Measurements from ENCODE around the gene GGA1. TPM values are rescaled to one million over a fixed set of nuclear protein-coding genes. Genes with fewer than 3 reads are reported as not detected.

Gene GGA1, protein sequence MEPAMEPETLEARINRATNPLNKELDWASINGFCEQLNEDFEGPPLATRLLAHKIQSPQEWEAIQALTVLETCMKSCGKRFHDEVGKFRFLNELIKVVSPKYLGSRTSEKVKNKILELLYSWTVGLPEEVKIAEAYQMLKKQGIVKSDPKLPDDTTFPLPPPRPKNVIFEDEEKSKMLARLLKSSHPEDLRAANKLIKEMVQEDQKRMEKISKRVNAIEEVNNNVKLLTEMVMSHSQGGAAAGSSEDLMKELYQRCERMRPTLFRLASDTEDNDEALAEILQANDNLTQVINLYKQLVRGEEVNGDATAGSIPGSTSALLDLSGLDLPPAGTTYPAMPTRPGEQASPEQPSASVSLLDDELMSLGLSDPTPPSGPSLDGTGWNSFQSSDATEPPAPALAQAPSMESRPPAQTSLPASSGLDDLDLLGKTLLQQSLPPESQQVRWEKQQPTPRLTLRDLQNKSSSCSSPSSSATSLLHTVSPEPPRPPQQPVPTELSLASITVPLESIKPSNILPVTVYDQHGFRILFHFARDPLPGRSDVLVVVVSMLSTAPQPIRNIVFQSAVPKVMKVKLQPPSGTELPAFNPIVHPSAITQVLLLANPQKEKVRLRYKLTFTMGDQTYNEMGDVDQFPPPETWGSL
- polyA plus RNA-seq (2011; rRNA removed) (24.7 and 26.1 TPM in 2 replicates), polyA minus RNA-seq (2011; rRNA and poly(A)+ RNA removed) (23.2 and 24.4 TPM in 2 replicates)

DNA sequence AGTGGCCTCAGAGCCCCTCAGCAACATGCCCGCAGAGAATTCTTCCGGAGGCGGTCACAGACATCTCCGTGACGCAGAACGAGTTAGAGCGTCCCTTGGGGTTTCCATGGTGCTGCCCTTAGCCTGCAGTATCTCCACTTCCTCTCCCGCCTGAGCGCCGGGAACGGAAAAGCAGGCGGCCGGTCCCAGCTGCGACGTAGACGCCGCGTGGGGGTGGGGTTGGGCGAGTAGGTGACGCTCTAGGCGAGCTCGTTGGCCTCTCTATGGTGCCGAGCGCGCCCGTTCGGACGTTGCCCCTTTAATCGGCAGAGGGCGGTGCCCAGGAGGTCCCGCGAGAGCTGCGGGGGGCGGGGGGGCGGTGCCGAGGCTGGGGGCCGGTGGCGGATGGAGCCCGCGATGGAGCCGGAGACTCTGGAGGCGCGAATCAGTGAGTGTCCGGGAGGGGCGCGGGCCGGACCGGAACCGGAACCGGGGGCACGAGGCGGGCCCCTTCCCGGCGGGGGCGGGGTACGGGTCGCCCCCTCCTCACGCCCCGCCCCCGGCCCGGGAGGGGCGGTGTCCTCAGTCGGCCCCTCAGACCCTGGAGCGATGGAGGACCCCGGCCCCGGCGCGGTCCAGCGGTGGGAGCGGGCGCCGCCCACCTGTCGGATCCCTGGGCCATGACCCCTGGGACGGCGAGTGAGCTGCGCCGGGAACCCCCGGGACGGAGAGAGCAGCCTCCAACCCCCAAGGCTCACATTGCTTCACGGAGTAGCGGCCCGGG, at the start of gene GGA1:
Gene GGA1 (plus strand): TSS at position 358 of the 763 bp plus-strand sequence. CDS start 27 bp downstream, at position 385.
- POLR2A ChIA-PET = interaction anchor here (0.6 to 2.7 kb wide), 17 partner anchors 16 to 168 kb away, joined by 3 to 15 read pairs (median 4); partner anchors contain the start of genes LGALS1 and PDXP

GRCh38 chr22:37559521-37559900, 49.1 kb upstream of the GGA1 start:
- POLR2A ChIA-PET = interaction anchor here (0.5 to 2.0 kb wide), 5 partner anchors 10 to 24 kb away, joined by 3 to 13 read pairs (median 6); no protein-coding TSS in a partner anchor
- peaks cover 3% of the 10 kb centered on the region for H3K27me3 ChIP-seq (ENCODE audit: control insufficient read depth, insufficient read depth, low read length)
- TF ChIP-seq, protein P1, sequence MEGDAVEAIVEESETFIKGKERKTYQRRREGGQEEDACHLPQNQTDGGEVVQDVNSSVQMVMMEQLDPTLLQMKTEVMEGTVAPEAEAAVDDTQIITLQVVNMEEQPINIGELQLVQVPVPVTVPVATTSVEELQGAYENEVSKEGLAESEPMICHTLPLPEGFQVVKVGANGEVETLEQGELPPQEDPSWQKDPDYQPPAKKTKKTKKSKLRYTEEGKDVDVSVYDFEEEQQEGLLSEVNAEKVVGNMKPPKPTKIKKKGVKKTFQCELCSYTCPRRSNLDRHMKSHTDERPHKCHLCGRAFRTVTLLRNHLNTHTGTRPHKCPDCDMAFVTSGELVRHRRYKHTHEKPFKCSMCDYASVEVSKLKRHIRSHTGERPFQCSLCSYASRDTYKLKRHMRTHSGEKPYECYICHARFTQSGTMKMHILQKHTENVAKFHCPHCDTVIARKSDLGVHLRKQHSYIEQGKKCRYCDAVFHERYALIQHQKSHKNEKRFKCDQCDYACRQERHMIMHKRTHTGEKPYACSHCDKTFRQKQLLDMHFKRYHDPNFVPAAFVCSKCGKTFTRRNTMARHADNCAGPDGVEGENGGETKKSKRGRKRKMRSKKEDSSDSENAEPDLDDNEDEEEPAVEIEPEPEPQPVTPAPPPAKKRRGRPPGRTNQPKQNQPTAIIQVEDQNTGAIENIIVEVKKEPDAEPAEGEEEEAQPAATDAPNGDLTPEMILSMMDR (IDR thresholded peaks at IDR 0.05; ENCODE audit: low read depth, low read length) = no peak
- CTCF ChIA-PET = interaction anchor here (0.6 to 12.0 kb wide), 2 partner anchors 14 to 193 kb away, joined by 4 to 375 read pairs; no protein-coding TSS in a partner anchor
- no peaks in the 10 kb centered on the region; the same call in 1 of the 2 replicates for H3K9me3 ChIP-seq (ENCODE audit: control insufficient read depth, insufficient read depth, low read length)
- no peak overlapping the region for H3K27ac ChIP-seq (ENCODE audit: low read depth, low read length)
- H3K4me3 ChIP-seq (ENCODE audit: low read depth, low read length) = peak overlapping the region; percentile 54
- no peak for DNase-seq (ENCODE audit: low read depth, low spot score)

More for the DNA sequence above, at the start of gene GGA1:
- peaks cover 12% of the 10 kb centered on the region for H3K27me3 ChIP-seq (ENCODE audit: control insufficient read depth, insufficient read depth, low read length)
- CTCF ChIA-PET = interaction anchor here (0.5 to 3.5 kb wide), 10 partner anchors 9 to 205 kb away, joined by 3 to 60 read pairs (median 6); no protein-coding TSS in a partner anchor
- TF ChIP-seq, protein P1 (IDR thresholded peaks at IDR 0.05; ENCODE audit: low read depth, low read length) = no peak
- peak within 1 kb of the TSS; percentile 99 for H3K27ac ChIP-seq (ENCODE audit: low read depth, low read length)
- H3K4me3 ChIP-seq (ENCODE audit: low read depth, low read length) = peak within 1 kb of the TSS; percentile 82
- DNase-seq (ENCODE audit: low read depth, low spot score) = peak; percentile 90
- H3K9me3 ChIP-seq (ENCODE audit: control insufficient read depth, insufficient read depth, low read length) = no peaks in the 10 kb centered on the region

DNA sequence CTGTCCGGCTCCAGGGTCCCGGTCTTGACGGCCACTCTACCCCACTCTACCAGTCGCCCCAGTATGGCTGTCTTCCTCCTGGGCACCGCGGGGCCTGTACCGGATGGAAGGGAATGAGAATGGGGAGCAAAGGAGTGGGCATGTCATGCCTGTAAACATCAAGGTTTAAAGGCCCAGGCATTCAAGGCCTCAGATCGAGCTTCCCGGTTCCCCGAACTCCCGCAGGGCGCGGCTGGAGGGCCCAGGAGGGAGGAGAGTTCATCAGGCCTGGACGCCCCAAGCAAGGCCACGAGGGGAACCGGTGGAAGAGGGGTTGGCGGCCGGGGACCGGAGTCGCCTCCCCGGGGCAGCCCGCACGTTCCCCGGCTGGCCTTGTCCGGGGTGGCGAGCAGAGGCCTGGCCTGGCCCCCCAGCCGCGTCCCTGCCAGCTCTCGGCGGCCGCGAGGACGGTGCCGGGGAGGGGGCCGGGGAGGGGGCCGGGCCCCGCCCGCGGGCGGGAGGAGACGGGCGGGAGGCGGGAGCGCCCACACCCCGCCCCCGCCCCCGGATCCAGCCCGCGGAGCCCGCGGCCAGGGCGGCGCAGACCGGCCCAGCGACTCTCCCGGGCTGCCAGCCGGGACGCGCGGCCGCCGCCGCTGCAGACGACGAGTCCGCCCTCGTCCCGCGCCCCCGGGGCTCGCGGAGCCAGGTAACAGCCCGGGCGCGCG, 48.6 kb upstream of the GGA1 start, which contains the start of gene CDC42EP1:
Gene CDC42EP1 (plus strand): TSS at position 580 of the 707 bp plus-strand sequence. CDS start 5,870 bp downstream, outside the sequence.
- ChIA-PET CTCF (interaction anchor here (0.6 to 12.0 kb wide), 2 partner anchors 15 to 192 kb away, joined by 4 to 375 read pairs; no protein-coding TSS in a partner anchor), POLR2A (interaction anchor here (0.5 to 2.0 kb wide), 6 partner anchors 11 to 331 kb away, joined by 3 to 13 read pairs (median 6); no protein-coding TSS in a partner anchor)
- H3K4me3 ChIP-seq (ENCODE audit: low read depth, low read length) = peak within 1 kb of the TSS; percentile 82
- H3K9me3 ChIP-seq (ENCODE audit: control insufficient read depth, insufficient read depth, low read length) = no peaks in the 10 kb centered on the region; the same call in 1 of the 2 replicates
- H3K27me3 ChIP-seq (ENCODE audit: control insufficient read depth, insufficient read depth, low read length) = peaks cover 3% of the 10 kb centered on the region
- peak within 1 kb of the TSS; percentile 94 for H3K27ac ChIP-seq (ENCODE audit: low read depth, low read length)
- DNase-seq (ENCODE audit: low read depth, low spot score) = no peak
- TF ChIP-seq, protein P1 (IDR thresholded peaks at IDR 0.05; ENCODE audit: low read depth, low read length) = no peak

- Histone ChIP-seq H3K27ac (ENCODE audit: low read depth, low read length) (peak overlapping the region; percentile 94), H3K9me3 (ENCODE audit: control insufficient read depth, insufficient read depth, low read length) (no peaks in the 10 kb centered on the region; the same call in 1 of the 2 replicates), H3K27me3 (ENCODE audit: control insufficient read depth, insufficient read depth, low read length) (peaks cover 3% of the 10 kb centered on the region), H3K4me3 (ENCODE audit: low read depth, low read length) (peak overlapping the region; percentile 82)
- TF ChIP-seq, protein P1 (IDR thresholded peaks at IDR 0.05; ENCODE audit: low read depth, low read length) = no peak
- no peak for DNase-seq (ENCODE audit: low read depth, low spot score)
- POLR2A ChIA-PET = interaction anchor here (0.7 to 2.5 kb wide), 3 partner anchors 12 to 331 kb away, joined by 5 to 17 read pairs (median 6); no protein-coding TSS in a partner anchor
- CTCF ChIA-PET = interaction anchor here (0.7 to 12.0 kb wide), 3 partner anchors 15 to 119 kb away, joined by 3 to 375 read pairs (median 52); no protein-coding TSS in a partner anchor
Observed at GRCh38 chr22:37560608-37561211, 47.9 kb upstream of the GGA1 start.
